Upper lobe of left lung (tissue), 4 donors: ENCODE results near the gene NAPB.

ENCODE experiments used
- CTCF ChIP-seq, 6 experiments: fragments of 450-650 bp in 4 of 6; fragments of 200-600 bp in 2 of 6; sonication (generic) in 2 of 6; IDR thresholded peaks; one replicate each; pipeline ENCODE4 v1.5.1; 2016 to 2019; ENCODE audit warnings: antibody characterized with exemption in 6 of 6
- POLR2A ChIP-seq, 4 donors: fragments of 450-650 bp; IDR thresholded peaks; one replicate each; pipeline ENCODE4 v1.5.1; 2016 to 2017; ENCODE audit warnings: antibody characterized with exemption in 4 of 4, mild to moderate bottlenecking in 2 of 4

GRCh38 chr20:23435626-23436539 is 14.6 kb upstream of the NAPB start:
- TF ChIP-seq POLR2A (IDR thresholded peaks at IDR 0.05) (no peak), CTCF (IDR thresholded peaks at IDR 0.05) (no peak)
